Esophagus squamous epithelium (tissue), 5 donors: ENCODE results near the gene SRPRB. TPM values are rescaled to one million over a fixed set of nuclear protein-coding genes. Genes with fewer than 3 reads are reported as not detected.

ENCODE experiments used
- DNase-seq: peaks from one replicate; lab custom pipeline; 2025; lab: John Stamatoyannopoulos, UW
- H3K27ac ChIP-seq, 4 donors: fragments of 200-600 bp; sonication (generic); one replicate each; pipeline ENCODE4 v1.5.1; 2016 to 2019; ENCODE audit warnings: mild to moderate bottlenecking in 1 of 4
- H3K27me3 ChIP-seq, 4 donors: fragments of 200-600 bp; sonication (generic); 1 replicate in 3 of 4; 2 replicates in 1 of 4; pipeline versions ENCODE4 v1.5.1 to v1.6.0; 2017 to 2021; ENCODE audit warnings: antibody characterized with exemption in 1 of 4
- H3K36me3 ChIP-seq, 3 donors: fragments of 200-600 bp; sonication (generic); one replicate each; pipeline ENCODE4 v1.5.1; 2016 to 2019
- H3K4me1 ChIP-seq, 3 donors: fragments of 200-600 bp; sonication (generic); one replicate each; pipeline ENCODE4 v1.5.1; 2017 to 2019
- H3K4me3 ChIP-seq, 4 donors: fragments of 200-600 bp; sonication (generic); 1 replicate in 3 of 4; 2 replicates in 1 of 4; pipeline ENCODE4 v1.5.1; 2016 to 2019; ENCODE audit warnings: mild to moderate bottlenecking in 2 of 4, moderate library complexity in 1 of 4
- H3K9me3 ChIP-seq, 3 donors: fragments of 200-600 bp; sonication (generic); one replicate each; pipeline ENCODE4 v1.5.1; 2016 to 2019
- POLR2A ChIP-seq, 4 donors: fragments of 450-650 bp; IDR thresholded peaks; one replicate each; pipeline ENCODE4 v1.6.1; 2017; ENCODE audit warnings: antibody characterized with exemption in 4 of 4, mild to moderate bottlenecking in 4 of 4, moderate library complexity in 3 of 4
- WGBS, 2 donors: methylation state at CpG; one replicate each; pipeline ENCODE4 v1.1.5; 2018; 5-methylcytosine and 5-hydroxymethylcytosine counted together
- intact Hi-C: fragments of 100-400 bp; cut with DNase I; formaldehyde crosslinking; loops from one replicate; pipeline ENCODE4 v1.15.0; 2022
- total RNA-seq, 4 donors: library from RNA; depleted of rRNA; stranded (reverse); fragments of >200 nt; gene quantifications; one replicate each; pipeline ENCODE4 v1.1.0, GENCODE V29; 2016
- TF ChIP-seq, protein P1 (sequence below), 6 experiments: fragments of 450-650 bp in 4 of 6; fragments of 200-600 bp in 2 of 6; sonication (generic) in 2 of 6; IDR thresholded peaks; one replicate each; pipeline ENCODE4 v1.5.1; 2016 to 2019; ENCODE audit warnings: antibody characterized with exemption in 6 of 6, mild to moderate bottlenecking in 4 of 6, moderate library complexity in 4 of 6
- donor health status: DM: yes; HTN: yes; CAD: no.

SRPRB gene, protein sequence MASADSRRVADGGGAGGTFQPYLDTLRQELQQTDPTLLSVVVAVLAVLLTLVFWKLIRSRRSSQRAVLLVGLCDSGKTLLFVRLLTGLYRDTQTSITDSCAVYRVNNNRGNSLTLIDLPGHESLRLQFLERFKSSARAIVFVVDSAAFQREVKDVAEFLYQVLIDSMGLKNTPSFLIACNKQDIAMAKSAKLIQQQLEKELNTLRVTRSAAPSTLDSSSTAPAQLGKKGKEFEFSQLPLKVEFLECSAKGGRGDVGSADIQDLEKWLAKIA
- 100 to 1,000 TPM in 1 of 4 donors, 10 to 100 TPM in 3; 25.1 to 107 (median 44.1) TPM for total RNA-seq

DNA sequence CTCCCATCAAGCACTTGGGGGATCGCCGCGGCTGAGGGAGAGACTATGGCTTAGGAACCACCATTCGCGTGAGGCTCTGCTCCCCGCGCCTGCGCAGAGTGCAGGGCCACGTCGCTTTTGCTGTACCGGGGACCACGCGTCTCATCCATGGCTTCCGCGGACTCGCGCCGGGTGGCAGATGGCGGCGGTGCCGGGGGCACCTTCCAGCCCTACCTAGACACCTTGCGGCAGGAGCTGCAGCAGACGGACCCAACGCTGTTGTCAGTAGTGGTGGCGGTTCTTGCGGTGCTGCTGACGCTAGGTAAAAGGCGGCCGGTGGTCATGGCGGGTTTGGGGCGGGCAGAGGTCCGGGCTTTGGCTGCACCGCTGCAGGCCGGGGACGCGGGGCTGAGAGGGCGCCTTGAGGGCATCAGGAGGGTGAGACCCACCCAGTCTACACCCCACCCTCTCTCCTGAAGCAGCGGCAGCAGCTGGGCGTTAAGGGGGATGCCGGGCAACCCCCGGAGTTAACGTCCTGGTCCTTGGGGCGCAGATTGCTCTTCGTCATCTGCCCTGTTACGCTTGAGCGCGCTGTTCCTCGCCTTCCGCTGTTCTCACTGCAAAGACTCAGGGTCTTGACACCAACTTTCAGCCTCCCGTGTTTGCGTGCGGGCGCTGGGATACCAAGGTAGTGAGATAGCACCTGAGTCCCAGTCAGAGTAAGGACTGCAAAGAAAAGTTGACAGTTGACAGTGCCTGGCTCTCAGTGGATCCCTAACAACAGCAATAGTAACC lies at the start of gene SRPRB:
SRPRB (plus strand) TSS at position 114 of the 774 bp plus-strand sequence; CDS start at position 148, 34 bp downstream.
- Histone ChIP-seq H3K9me3 (no peaks in the 10 kb centered on the region), H3K4me1 (peaks cover 10 to 28% (median 16%) of the 10 kb centered on the region in 3 donors), H3K36me3 (peaks cover 0 to 36% (median under 1%) of the 10 kb centered on the region in 3 donors), H3K27ac (peak within 1 kb of the TSS; percentile 78 to 87 (median 82)), H3K27me3 (no peaks in the 10 kb centered on the region), H3K4me3 (peak within 1 kb of the TSS; percentile 86 to 99 (median 90))
- intact Hi-C loops, result no loop called here
- 0 to 1% methylated on average over 10 to 20 of the region's 53 CpGs for WGBS, 2 donors
- TF ChIP-seq POLR2A (IDR thresholded peaks at IDR 0.05), result peak in 2 of 4 donors; percentile 43 to 72
- TF ChIP-seq, protein P1, sequence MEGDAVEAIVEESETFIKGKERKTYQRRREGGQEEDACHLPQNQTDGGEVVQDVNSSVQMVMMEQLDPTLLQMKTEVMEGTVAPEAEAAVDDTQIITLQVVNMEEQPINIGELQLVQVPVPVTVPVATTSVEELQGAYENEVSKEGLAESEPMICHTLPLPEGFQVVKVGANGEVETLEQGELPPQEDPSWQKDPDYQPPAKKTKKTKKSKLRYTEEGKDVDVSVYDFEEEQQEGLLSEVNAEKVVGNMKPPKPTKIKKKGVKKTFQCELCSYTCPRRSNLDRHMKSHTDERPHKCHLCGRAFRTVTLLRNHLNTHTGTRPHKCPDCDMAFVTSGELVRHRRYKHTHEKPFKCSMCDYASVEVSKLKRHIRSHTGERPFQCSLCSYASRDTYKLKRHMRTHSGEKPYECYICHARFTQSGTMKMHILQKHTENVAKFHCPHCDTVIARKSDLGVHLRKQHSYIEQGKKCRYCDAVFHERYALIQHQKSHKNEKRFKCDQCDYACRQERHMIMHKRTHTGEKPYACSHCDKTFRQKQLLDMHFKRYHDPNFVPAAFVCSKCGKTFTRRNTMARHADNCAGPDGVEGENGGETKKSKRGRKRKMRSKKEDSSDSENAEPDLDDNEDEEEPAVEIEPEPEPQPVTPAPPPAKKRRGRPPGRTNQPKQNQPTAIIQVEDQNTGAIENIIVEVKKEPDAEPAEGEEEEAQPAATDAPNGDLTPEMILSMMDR (IDR thresholded peaks at IDR 0.05), result peak in 1 of 6 experiments; percentile 30
- peak; percentile 64 for DNase-seq

DNA sequence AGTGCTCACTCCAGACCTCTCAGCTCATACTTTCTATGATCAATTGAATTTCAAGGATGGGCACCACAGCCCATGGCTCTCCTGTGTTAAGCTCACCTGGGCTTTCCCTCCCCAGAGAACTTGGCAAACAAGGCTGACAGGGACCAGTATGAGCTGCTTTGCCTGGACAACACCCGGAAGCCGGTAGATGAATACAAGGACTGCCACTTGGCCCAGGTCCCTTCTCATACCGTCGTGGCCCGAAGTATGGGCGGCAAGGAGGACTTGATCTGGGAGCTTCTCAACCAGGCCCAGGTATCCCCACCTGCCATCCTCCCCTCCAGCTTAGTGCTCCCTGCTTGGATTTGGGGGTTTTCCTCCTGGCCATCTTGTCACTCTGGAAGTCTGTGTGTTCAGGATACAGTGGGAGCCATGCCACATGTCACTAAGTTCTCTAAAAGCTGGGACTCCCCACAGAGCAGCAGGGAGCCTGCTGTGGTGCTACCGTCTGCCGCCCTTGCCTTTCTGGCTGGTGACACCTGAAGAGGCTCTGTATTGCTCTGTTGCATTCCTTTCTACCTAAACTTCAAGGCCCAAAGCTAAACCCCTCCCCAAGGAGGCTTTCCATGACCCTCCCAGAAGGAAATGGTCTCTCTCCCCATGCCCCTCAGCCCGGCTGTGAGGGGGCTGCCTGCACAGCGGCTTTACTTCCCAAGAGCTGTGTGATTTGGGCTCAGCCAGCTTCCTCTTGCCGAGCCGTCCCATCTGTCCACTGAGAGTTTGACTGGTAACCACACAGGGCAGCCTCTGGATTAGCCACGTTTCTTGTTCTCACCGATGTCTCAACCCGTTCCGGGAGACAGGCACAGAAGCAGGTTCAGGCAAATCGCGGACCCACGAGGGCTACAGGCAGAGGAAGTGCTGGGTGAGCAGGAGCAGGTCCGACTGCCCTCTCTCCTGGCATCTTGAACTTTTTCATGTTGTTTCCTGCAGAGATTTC lies 48.6 kb upstream of the SRPRB start:
- intact Hi-C loops, result no loop called here
- no peak for DNase-seq
- TF ChIP-seq, protein P1 (IDR thresholded peaks at IDR 0.05), result no peak
- no peak for TF ChIP-seq POLR2A (IDR thresholded peaks at IDR 0.05)
- no peaks in the 10 kb centered on the region for H3K36me3 ChIP-seq
- no peaks in the 10 kb centered on the region for H3K9me3 ChIP-seq
- peaks cover 14 to 69% (median 39%) of the 10 kb centered on the region in 3 donors for H3K4me1 ChIP-seq
- WGBS, 2 donors, result 60 to 75% methylated on average over 10 to 11 of the region's 20 CpGs
- H3K27ac ChIP-seq, result peak overlapping the region in 3 of 4 donors; percentile 10 to 90 (median 76)
- no peak overlapping the region for H3K4me3 ChIP-seq
- no peaks in the 10 kb centered on the region for H3K27me3 ChIP-seq

DNA sequence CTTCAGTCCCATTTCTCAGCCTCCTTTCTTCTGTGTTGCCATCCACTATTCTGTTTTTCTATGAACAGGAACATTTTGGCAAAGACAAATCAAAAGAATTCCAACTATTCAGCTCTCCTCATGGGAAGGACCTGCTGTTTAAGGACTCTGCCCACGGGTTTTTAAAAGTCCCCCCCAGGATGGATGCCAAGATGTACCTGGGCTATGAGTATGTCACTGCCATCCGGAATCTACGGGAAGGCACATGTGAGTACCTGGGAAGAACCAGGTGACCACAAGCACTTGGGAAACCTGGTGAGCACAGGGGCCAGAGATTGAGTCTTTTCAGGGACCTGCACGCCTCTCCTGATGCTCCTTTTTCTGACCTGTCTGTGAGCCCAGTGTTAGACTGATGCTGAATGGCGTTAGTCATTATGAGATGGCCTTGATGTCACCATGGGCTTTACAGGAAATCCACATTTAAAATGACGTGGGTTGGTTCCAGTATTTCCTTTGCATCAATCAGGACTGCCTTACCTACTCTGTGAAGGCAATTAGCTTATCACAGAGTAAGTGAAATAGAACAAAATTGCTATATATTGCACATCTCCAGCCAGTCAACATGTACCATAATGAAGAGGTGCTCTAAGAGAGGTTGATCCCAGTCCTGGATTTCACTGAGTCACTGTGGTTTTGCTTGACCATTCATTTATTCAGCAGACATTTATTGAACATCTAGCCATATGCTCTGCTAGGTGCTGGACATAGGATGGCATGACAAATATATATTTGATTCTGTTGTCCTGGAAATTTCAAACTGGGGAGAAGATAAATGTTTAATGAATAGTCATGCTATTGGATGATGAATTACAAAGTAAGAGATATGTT lies 47.7 kb upstream of the SRPRB start:
- intact Hi-C loops, result no loop called here

DNA sequence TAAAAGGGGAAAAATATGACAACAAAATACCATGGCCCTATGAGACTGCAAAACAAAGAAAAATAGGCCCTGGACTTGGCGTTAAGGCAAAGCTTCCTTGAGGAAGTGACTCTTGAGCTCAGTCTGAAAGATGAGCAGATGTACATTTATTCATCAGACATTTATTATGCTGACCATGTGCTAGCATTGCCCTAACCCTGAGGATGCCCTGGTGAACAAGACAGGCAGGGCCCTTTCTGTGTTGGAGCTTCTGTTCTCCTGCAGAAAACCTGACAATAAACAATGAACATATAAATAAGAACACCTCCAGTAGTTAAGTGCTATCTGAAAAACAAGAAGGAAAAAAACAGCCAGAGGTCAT lies 47.1 kb upstream of the SRPRB start:
- H3K4me3 ChIP-seq, result no peak overlapping the region
- intact Hi-C loops, result no loop called here
- no peaks in the 10 kb centered on the region for H3K9me3 ChIP-seq
- no peaks in the 10 kb centered on the region for H3K27me3 ChIP-seq
- no peak for TF ChIP-seq POLR2A (IDR thresholded peaks at IDR 0.05)
- TF ChIP-seq, protein P1 (IDR thresholded peaks at IDR 0.05), result no peak
- peak overlapping the region in 1 of 4 donors; percentile 90 for H3K27ac ChIP-seq
- WGBS, 2 donors, result 87 to 100% methylated on average over 1 of the region's 1 CpG
- H3K36me3 ChIP-seq, result no peaks in the 10 kb centered on the region
- DNase-seq, result no peak
- H3K4me1 ChIP-seq, result peaks cover 8 to 54% (median 32%) of the 10 kb centered on the region in 3 donors

More for the DNA sequence above, 47.7 kb upstream of the SRPRB start:
- Histone ChIP-seq H3K4me3 (no peak overlapping the region), H3K9me3 (no peaks in the 10 kb centered on the region), H3K27me3 (no peaks in the 10 kb centered on the region), H3K27ac (peak overlapping the region in 2 of 4 donors; percentile 49 to 90), H3K4me1 (peaks cover 14 to 60% (median 37%) of the 10 kb centered on the region in 3 donors), H3K36me3 (no peaks in the 10 kb centered on the region)
- no peak for TF ChIP-seq POLR2A (IDR thresholded peaks at IDR 0.05)
- TF ChIP-seq, protein P1 (IDR thresholded peaks at IDR 0.05), result no peak
- WGBS, 2 donors, result 53 to 76% methylated on average over 6 of the region's 6 CpGs
- DNase-seq, result no peak
